HEK293 (cell line): ENCODE data around the gene LMTK2.
"Not testable (repeated sequence)": the region's sequence is repeated elsewhere in the genome, so short reads cannot be mapped to it uniquely, and the experiment has no call there.

ENCODE experiments used
- CTCF ChIA-PET: fragments of 350-600 bp; formaldehyde crosslinking; extraction: SDS; loops from one replicate; lab custom pipeline; 2021; ENCODE audit warnings: antibody characterized with exemption; lab: Yijun Ruan, JAX
- POLR2A ChIA-PET: fragments of 300-600 bp; formaldehyde crosslinking; extraction: SDS; loops from one replicate; lab custom pipeline; 2020; ENCODE audit warnings: antibody characterized with exemption, inconsistent platforms; lab: Yijun Ruan, JAX
- H3K27ac ChIP-seq: fragments of 200-500 bp; sonication (Bioruptor generic); 2 replicates; pipeline ENCODE4 v1.5.1; 2014; ENCODE audit warnings: low read depth, low read length, control low read depth, inconsistent platforms; ENCODE audit errors: extremely low read depth
- H3K36me3 ChIP-seq, 2 experiments: fragments of 200-500 bp in 1 of 2; sonication (Bioruptor generic) in 1 of 2; 1 replicate in 1 of 2; 2 replicates in 1 of 2; pipeline ENCODE4 v1.5.1; 2014 to 2017; ENCODE audit warnings: inconsistent platforms in 2 of 2, low read length in 2 of 2; ENCODE audit not compliant: control insufficient read depth in 2 of 2, insufficient read depth in 1 of 2
- H3K4me1 ChIP-seq: fragments of 200-500 bp; sonication (Bioruptor generic); 2 replicates; pipeline ENCODE4 v1.5.1; 2014; ENCODE audit warnings: mild to moderate bottlenecking, low read length, inconsistent platforms; ENCODE audit not compliant: control insufficient read depth, insufficient read depth
- H3K4me3 ChIP-seq: 2 replicates; pipeline ENCODE4 v1.5.1; 2011; ENCODE audit warnings: low read depth, mild to moderate bottlenecking, control low read depth, low read length, moderate library complexity
- H3K9me3 ChIP-seq: fragments of 200-500 bp; sonication (Bioruptor generic); 2 replicates; pipeline ENCODE4 v1.5.1; 2014; ENCODE audit warnings: low read depth, low read length, inconsistent platforms; ENCODE audit not compliant: control insufficient read depth, insufficient read depth
- MYNN ChIP-seq: fragments of 450-650 bp; formaldehyde crosslinking; IDR thresholded peaks from 2 replicates; pipeline ENCODE4 v1.5.1; 2016; ENCODE audit warnings: missing biosample characterization, missing genetic modification characterization, borderline replicate concordance
- OSR2 ChIP-seq: fragments of 450-650 bp; formaldehyde crosslinking; IDR thresholded peaks from 2 replicates; pipeline ENCODE4 v1.5.1; 2016; ENCODE audit warnings: missing biosample characterization, missing genetic modification characterization
- SP3 ChIP-seq: fragments of 450-650 bp; formaldehyde crosslinking; IDR thresholded peaks from 2 replicates; pipeline ENCODE4 v1.5.1; 2016; ENCODE audit warnings: missing biosample characterization, missing genetic modification characterization
- ZNF354C ChIP-seq: fragments of 450-650 bp; formaldehyde crosslinking; IDR thresholded peaks from 2 replicates; pipeline ENCODE4 v1.5.1; 2016; ENCODE audit warnings: missing biosample characterization, missing genetic modification characterization, low read depth, borderline replicate concordance
- ZNF391 ChIP-seq: fragments of 450-650 bp; formaldehyde crosslinking; IDR thresholded peaks from 2 replicates; pipeline ENCODE4 v1.5.1; 2016; ENCODE audit warnings: low read depth, missing biosample characterization, missing genetic modification characterization, borderline replicate concordance
- ZNF747 ChIP-seq: fragments of 450-650 bp; formaldehyde crosslinking; IDR thresholded peaks from 2 replicates; pipeline ENCODE4 v1.5.1; 2016; ENCODE audit warnings: missing biosample characterization, missing genetic modification characterization
- ZNF837 ChIP-seq: fragments of 450-650 bp; formaldehyde crosslinking; IDR thresholded peaks from 2 replicates; pipeline ENCODE4 v1.5.1; 2016; ENCODE audit warnings: missing biosample characterization, missing genetic modification characterization
- ZSCAN30 ChIP-seq: fragments of 450-650 bp; IDR thresholded peaks from 2 replicates; pipeline ENCODE4 v1.5.1; 2018; ENCODE audit warnings: missing biosample characterization, mild to moderate bottlenecking, missing genetic modification characterization, moderate library complexity
- TF ChIP-seq, protein P1 (sequence below): fragments of 450-650 bp; formaldehyde crosslinking; IDR thresholded peaks from 2 replicates; pipeline ENCODE4 v1.5.1; 2016; ENCODE audit warnings: missing biosample characterization, missing genetic modification characterization
- TF ChIP-seq, protein P2 (sequence below): fragments of 450-650 bp; IDR thresholded peaks from 2 replicates; pipeline ENCODE4 v1.5.1; 2018; ENCODE audit warnings: missing biosample characterization, missing genetic modification characterization
- TF ChIP-seq, protein P3 (sequence below): fragments of 450-650 bp; formaldehyde crosslinking; IDR thresholded peaks from 2 replicates; pipeline ENCODE4 v1.5.1; 2016; ENCODE audit warnings: missing biosample characterization, missing genetic modification characterization
- TF ChIP-seq, protein P4 (sequence below): fragments of 450-650 bp; formaldehyde crosslinking; IDR thresholded peaks from 2 replicates; pipeline ENCODE4 v1.5.1; 2016; ENCODE audit warnings: missing biosample characterization, missing genetic modification characterization
- TF ChIP-seq, protein P5 (sequence below): fragments of 450-650 bp; formaldehyde crosslinking; IDR thresholded peaks from 2 replicates; pipeline ENCODE4 v1.5.1; 2017; ENCODE audit warnings: missing biosample characterization, missing genetic modification characterization
- TF ChIP-seq, protein P6 (sequence below): fragments of 450-650 bp; formaldehyde crosslinking; IDR thresholded peaks from 2 replicates; pipeline ENCODE4 v1.5.1; 2016; ENCODE audit warnings: missing biosample characterization, missing genetic modification characterization

Gene LMTK2

DNA sequence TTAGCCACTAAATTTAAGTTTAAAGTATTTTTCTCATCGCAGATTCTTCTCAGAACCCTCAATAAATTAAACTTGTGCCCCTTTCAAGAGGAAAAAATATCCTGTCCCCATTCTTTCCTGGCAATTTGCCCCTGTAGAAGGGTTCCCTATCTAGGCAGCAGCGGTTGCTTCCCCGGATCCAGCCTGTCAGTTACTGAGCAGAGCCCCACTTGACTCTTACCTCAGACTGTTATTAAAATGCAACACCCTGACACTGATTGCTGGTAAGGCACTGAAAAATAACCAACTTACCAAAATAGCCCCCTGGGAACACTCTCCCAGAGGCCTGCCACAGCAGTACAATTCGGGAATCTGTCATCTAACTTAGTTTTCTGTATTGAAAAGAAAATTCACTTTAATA lies 13.9 kb downstream of the LMTK2 start (continued):
- TF ChIP-seq, protein P1, sequence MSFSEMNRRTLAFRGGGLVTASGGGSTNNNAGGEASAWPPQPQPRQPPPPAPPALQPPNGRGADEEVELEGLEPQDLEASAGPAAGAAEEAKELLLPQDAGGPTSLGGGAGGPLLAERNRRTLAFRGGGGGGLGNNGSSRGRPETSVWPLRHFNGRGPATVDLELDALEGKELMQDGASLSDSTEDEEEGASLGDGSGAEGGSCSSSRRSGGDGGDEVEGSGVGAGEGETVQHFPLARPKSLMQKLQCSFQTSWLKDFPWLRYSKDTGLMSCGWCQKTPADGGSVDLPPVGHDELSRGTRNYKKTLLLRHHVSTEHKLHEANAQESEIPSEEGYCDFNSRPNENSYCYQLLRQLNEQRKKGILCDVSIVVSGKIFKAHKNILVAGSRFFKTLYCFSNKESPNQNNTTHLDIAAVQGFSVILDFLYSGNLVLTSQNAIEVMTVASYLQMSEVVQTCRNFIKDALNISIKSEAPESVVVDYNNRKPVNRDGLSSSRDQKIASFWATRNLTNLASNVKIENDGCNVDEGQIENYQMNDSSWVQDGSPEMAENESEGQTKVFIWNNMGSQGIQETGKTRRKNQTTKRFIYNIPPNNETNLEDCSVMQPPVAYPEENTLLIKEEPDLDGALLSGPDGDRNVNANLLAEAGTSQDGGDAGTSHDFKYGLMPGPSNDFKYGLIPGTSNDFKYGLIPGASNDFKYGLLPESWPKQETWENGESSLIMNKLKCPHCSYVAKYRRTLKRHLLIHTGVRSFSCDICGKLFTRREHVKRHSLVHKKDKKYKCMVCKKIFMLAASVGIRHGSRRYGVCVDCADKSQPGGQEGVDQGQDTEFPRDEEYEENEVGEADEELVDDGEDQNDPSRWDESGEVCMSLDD: no peak
- TF ChIP-seq, protein P2, sequence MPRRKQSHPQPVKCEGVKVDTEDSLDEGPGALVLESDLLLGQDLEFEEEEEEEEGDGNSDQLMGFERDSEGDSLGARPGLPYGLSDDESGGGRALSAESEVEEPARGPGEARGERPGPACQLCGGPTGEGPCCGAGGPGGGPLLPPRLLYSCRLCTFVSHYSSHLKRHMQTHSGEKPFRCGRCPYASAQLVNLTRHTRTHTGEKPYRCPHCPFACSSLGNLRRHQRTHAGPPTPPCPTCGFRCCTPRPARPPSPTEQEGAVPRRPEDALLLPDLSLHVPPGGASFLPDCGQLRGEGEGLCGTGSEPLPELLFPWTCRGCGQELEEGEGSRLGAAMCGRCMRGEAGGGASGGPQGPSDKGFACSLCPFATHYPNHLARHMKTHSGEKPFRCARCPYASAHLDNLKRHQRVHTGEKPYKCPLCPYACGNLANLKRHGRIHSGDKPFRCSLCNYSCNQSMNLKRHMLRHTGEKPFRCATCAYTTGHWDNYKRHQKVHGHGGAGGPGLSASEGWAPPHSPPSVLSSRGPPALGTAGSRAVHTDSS (tag by site-specific recombination): no peak
- TF ChIP-seq ZNF354C (no peak), SP3 (tag by site-specific recombination) (no peak), ZNF391 (tag by site-specific recombination) (no peak), ZSCAN30 (no peak), ZNF837 (tag by site-specific recombination) (no peak), OSR2 (tag by site-specific recombination) (peak; percentile 38; the same call in 1 of the 2 replicates), ZNF747 (no peak), MYNN (tag by site-specific recombination) (no peak)
- TF ChIP-seq, protein P3, sequence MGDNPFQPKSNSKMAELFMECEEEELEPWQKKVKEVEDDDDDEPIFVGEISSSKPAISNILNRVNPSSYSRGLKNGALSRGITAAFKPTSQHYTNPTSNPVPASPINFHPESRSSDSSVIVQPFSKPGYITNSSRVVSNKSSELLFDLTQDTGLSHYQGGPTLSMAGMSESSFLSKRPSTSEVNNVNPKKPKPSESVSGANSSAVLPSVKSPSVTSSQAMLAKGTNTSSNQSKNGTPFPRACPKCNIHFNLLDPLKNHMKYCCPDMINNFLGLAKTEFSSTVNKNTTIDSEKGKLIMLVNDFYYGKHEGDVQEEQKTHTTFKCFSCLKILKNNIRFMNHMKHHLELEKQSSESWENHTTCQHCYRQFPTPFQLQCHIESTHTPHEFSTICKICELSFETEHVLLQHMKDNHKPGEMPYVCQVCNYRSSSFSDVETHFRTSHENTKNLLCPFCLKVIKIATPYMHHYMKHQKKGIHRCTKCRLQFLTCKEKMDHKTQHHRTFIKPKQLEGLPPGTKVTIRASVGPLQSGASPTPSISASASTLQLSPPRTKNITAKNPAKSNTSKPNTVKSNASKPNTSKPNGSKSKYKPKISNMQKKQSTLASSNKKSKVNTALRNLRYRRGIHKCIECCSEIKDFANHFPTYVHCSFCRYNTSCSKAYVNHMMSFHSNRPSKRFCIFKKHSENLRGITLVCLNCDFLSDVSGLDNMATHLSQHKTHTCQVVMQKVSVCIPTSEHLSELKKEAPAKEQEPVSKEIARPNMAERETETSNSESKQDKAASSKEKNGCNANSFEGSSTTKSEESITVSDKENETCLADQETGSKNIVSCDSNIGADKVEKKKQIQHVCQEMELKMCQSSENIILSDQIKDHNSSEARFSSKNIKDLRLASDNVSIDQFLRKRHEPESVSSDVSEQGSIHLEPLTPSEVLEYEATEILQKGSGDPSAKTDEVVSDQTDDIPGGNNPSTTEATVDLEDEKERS (tag by site-specific recombination): no peak
- TF ChIP-seq, protein P4, sequence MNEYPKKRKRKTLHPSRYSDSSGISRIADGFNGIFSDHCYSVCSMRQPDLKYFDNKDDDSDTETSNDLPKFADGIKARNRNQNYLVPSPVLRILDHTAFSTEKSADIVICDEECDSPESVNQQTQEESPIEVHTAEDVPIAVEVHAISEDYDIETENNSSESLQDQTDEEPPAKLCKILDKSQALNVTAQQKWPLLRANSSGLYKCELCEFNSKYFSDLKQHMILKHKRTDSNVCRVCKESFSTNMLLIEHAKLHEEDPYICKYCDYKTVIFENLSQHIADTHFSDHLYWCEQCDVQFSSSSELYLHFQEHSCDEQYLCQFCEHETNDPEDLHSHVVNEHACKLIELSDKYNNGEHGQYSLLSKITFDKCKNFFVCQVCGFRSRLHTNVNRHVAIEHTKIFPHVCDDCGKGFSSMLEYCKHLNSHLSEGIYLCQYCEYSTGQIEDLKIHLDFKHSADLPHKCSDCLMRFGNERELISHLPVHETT (tag by site-specific recombination): no peak
- TF ChIP-seq, protein P5, sequence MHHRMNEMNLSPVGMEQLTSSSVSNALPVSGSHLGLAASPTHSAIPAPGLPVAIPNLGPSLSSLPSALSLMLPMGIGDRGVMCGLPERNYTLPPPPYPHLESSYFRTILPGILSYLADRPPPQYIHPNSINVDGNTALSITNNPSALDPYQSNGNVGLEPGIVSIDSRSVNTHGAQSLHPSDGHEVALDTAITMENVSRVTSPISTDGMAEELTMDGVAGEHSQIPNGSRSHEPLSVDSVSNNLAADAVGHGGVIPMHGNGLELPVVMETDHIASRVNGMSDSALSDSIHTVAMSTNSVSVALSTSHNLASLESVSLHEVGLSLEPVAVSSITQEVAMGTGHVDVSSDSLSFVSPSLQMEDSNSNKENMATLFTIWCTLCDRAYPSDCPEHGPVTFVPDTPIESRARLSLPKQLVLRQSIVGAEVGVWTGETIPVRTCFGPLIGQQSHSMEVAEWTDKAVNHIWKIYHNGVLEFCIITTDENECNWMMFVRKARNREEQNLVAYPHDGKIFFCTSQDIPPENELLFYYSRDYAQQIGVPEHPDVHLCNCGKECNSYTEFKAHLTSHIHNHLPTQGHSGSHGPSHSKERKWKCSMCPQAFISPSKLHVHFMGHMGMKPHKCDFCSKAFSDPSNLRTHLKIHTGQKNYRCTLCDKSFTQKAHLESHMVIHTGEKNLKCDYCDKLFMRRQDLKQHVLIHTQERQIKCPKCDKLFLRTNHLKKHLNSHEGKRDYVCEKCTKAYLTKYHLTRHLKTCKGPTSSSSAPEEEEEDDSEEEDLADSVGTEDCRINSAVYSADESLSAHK: no peak

DNA sequence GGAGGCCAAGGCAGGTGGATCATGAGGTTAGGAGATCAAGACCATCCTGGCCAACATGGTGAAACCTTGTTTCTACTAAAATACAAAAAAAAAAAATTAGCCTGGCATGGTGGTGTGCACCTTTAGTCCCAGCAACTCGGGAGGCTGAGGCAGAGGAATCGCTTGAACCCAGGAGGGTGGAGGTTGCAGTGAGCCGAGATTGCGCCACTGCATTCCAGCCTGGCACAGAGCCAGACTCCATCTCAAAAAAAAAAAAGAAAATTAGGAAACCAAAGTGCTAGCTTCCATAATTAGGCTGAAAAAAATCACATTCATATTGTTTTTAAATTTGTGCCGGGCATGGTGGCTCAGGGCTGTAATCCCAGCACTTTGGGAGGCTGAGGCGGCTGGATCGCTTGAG lies 14.7 kb downstream of the LMTK2 start:
- H3K36me3 ChIP-seq, POLR2A ChIA-PET, H3K4me3 ChIP-seq, H3K9me3 ChIP-seq, H3K27ac ChIP-seq: not testable (repeated sequence)
- CTCF ChIA-PET: interaction anchor here (1.3 to 3.9 kb wide), 2 partner anchors 10 to 45 kb away, joined by 4 to 21 read pairs; no protein-coding TSS in a partner anchor
- peaks cover 41% of the 10 kb centered on the region for H3K4me1 ChIP-seq
- TF ChIP-seq, protein P6, sequence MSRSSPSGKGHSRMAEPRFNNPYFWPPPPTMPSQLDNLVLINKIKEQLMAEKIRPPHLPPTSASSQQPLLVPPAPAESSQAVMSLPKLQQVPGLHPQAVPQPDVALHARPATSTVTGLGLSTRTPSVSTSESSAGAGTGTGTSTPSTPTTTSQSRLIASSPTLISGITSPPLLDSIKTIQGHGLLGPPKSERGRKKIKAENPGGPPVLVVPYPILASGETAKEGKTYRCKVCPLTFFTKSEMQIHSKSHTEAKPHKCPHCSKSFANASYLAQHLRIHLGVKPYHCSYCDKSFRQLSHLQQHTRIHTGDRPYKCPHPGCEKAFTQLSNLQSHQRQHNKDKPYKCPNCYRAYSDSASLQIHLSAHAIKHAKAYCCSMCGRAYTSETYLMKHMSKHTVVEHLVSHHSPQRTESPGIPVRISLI (tag by site-specific recombination): peak; percentile 17; the same call in 1 of the 2 replicates
